MM.1S (cell line): Measurements from ENCODE around the gene CXorf49.
"Not testable (repeated sequence)": the region's sequence is repeated elsewhere in the genome, so short reads cannot be mapped to it uniquely, and the experiment has no call there.

Source experiments
- DNase-seq: peaks from one replicate; pipeline ENCODE4 v3.0.0-alpha.2; 2015
- H2AFZ ChIP-seq: fragments of 300-600 bp; sonication (generic); 2 replicates; pipeline ENCODE4 v1.6.0; 2016; ENCODE audit warnings: antibody characterized with exemption, low read length
- H3F3A ChIP-seq: fragments of 300-600 bp; sonication (generic); 2 replicates; pipeline ENCODE4 v1.6.1; 2016; ENCODE audit warnings: mild to moderate bottlenecking, antibody characterized with exemption, low read length, moderate library complexity, mixed read lengths; ENCODE audit not compliant: insufficient read depth
- H3K27ac ChIP-seq: fragments of 300-600 bp; sonication (generic); 2 replicates; pipeline ENCODE4 v1.5.1; 2016; ENCODE audit warnings: mild to moderate bottlenecking, low read length
- H3K27me3 ChIP-seq: fragments of 300-600 bp; sonication (generic); replicated peaks from 2 replicates; pipeline ENCODE4 v1.6.0; 2016; ENCODE audit warnings: low read length; ENCODE audit not compliant: insufficient read depth
- H3K36me3 ChIP-seq: fragments of 300-600 bp; sonication (generic); replicated peaks from 2 replicates; pipeline ENCODE4 v1.6.1; 2016; ENCODE audit warnings: mild to moderate bottlenecking, low read length, mixed read lengths; ENCODE audit not compliant: insufficient read depth
- H3K4me1 ChIP-seq: fragments of 300-600 bp; sonication (generic); 2 replicates; pipeline ENCODE4 v1.6.1; 2016; ENCODE audit warnings: low read length, mixed read lengths
- H3K4me2 ChIP-seq: fragments of 300-600 bp; sonication (generic); 2 replicates; pipeline ENCODE4 v1.6.0; 2016; ENCODE audit warnings: low read depth, low read length
- H3K4me3 ChIP-seq: fragments of 300-600 bp; sonication (generic); 2 replicates; pipeline ENCODE4 v1.5.1; 2016; ENCODE audit warnings: low read length, mixed read lengths
- H3K79me2 ChIP-seq: fragments of 300-600 bp; sonication (generic); 2 replicates; pipeline ENCODE4 v1.6.1; 2016; ENCODE audit warnings: mixed run types, low read length, mixed read lengths
- H3K9ac ChIP-seq: fragments of 300-600 bp; sonication (generic); 2 replicates; pipeline ENCODE4 v1.6.1; 2016; ENCODE audit warnings: low read length, mixed read lengths
- H3K9me2 ChIP-seq: fragments of 300-600 bp; sonication (generic); replicated peaks from 2 replicates; pipeline ENCODE4 v1.6.1; 2016; ENCODE audit warnings: mild to moderate bottlenecking, low read length, mixed read lengths; ENCODE audit not compliant: insufficient read depth
- H3K9me3 ChIP-seq: fragments of 300-600 bp; sonication (generic); replicated peaks from 2 replicates; pipeline ENCODE4 v1.6.1; 2016; ENCODE audit warnings: mild to moderate bottlenecking, low read length, mixed read lengths; ENCODE audit not compliant: insufficient read depth
- H4K20me1 ChIP-seq: fragments of 300-600 bp; sonication (generic); 2 replicates; pipeline ENCODE4 v1.6.1; 2016; ENCODE audit warnings: mild to moderate bottlenecking, low read length, moderate library complexity, mixed read lengths; ENCODE audit not compliant: insufficient read depth

Gene CXorf49

GRCh38 chrX:71718185-71718584, at the start of gene CXorf49:
TSS of gene CXorf49 (minus strand) at chrX:71718285. CDS start at chrX:71718151, 134 bp downstream.
- DNase-seq, H3F3A ChIP-seq, H3K36me3 ChIP-seq, H3K9me3 ChIP-seq, H3K9me2 ChIP-seq, H3K4me2 ChIP-seq, H3K9ac ChIP-seq, H3K4me3 ChIP-seq, H3K79me2 ChIP-seq, H4K20me1 ChIP-seq, H2AFZ ChIP-seq, H3K27me3 ChIP-seq, H3K4me1 ChIP-seq, H3K27ac ChIP-seq: not testable (repeated sequence)

GRCh38 chrX:71767134-71767533, 49.0 kb upstream of the CXorf49 start:
- H3K36me3 ChIP-seq, H3K79me2 ChIP-seq, H3K27me3 ChIP-seq, H4K20me1 ChIP-seq, H3K9me2 ChIP-seq, DNase-seq, H3K9ac ChIP-seq, H3K4me2 ChIP-seq, H3F3A ChIP-seq, H3K4me1 ChIP-seq, H3K4me3 ChIP-seq, H3K27ac ChIP-seq, H3K9me3 ChIP-seq, H2AFZ ChIP-seq: not testable (repeated sequence)

- H3K4me3 ChIP-seq, H4K20me1 ChIP-seq, H3K9me2 ChIP-seq, H3F3A ChIP-seq, DNase-seq, H3K9me3 ChIP-seq, H2AFZ ChIP-seq, H3K36me3 ChIP-seq, H3K27me3 ChIP-seq, H3K9ac ChIP-seq, H3K4me2 ChIP-seq, H3K4me1 ChIP-seq, H3K27ac ChIP-seq, H3K79me2 ChIP-seq: not testable (repeated sequence)
Observed at GRCh38 chrX:71765613-71766012, 47.5 kb upstream of the CXorf49 start.

GRCh38 chrX:71764832-71765231, 46.7 kb upstream of the CXorf49 start:
- not testable (repeated sequence) for H3K27ac ChIP-seq, H3K9me3 ChIP-seq, H3K79me2 ChIP-seq, H3K4me3 ChIP-seq, H3K4me1 ChIP-seq, H3K27me3 ChIP-seq, H4K20me1 ChIP-seq, DNase-seq, H3K36me3 ChIP-seq, H3K9me2 ChIP-seq, H3F3A ChIP-seq, H2AFZ ChIP-seq, H3K9ac ChIP-seq, H3K4me2 ChIP-seq

- H3K4me1 ChIP-seq, H3K79me2 ChIP-seq, H3K36me3 ChIP-seq, H3F3A ChIP-seq, H2AFZ ChIP-seq, H3K9ac ChIP-seq, H3K27ac ChIP-seq, H3K4me3 ChIP-seq, H4K20me1 ChIP-seq, DNase-seq, H3K4me2 ChIP-seq, H3K9me2 ChIP-seq, H3K27me3 ChIP-seq, H3K9me3 ChIP-seq: not testable (repeated sequence)
Observed at GRCh38 chrX:71763049-71763448, 45.0 kb upstream of the CXorf49 start, which contains the start of gene CXorf49B. TSS of gene CXorf49B (plus strand) at chrX:71763349. CDS start at chrX:71763424, 75 bp downstream.

GRCh38 chrX:71760688-71761281, 42.7 kb upstream of the CXorf49 start:
- not testable (repeated sequence) for H3K4me1 ChIP-seq, H3K27ac ChIP-seq, H3K9ac ChIP-seq, H2AFZ ChIP-seq, H4K20me1 ChIP-seq, H3K36me3 ChIP-seq, H3K27me3 ChIP-seq, H3K9me2 ChIP-seq, H3K79me2 ChIP-seq, H3K4me2 ChIP-seq, H3F3A ChIP-seq, DNase-seq, H3K4me3 ChIP-seq, H3K9me3 ChIP-seq

- not testable (repeated sequence) for H3K9ac ChIP-seq, H3K9me3 ChIP-seq, H4K20me1 ChIP-seq, H3K4me2 ChIP-seq, H3K9me2 ChIP-seq, DNase-seq, H3K27me3 ChIP-seq, H3K4me1 ChIP-seq, H2AFZ ChIP-seq, H3K27ac ChIP-seq, H3K79me2 ChIP-seq, H3F3A ChIP-seq, H3K4me3 ChIP-seq, H3K36me3 ChIP-seq
Observed at GRCh38 chrX:71720289-71720886, 2.3 kb upstream of the CXorf49 start.

GRCh38 chrX:71719195-71719594, 1.1 kb upstream of the CXorf49 start:
- not testable (repeated sequence) for H3K27ac ChIP-seq, H3K4me2 ChIP-seq, H3K9me3 ChIP-seq, H3K79me2 ChIP-seq, H3K4me3 ChIP-seq, H4K20me1 ChIP-seq, H3K36me3 ChIP-seq, H3K9me2 ChIP-seq, H3K4me1 ChIP-seq, H3K27me3 ChIP-seq, DNase-seq, H3F3A ChIP-seq, H2AFZ ChIP-seq, H3K9ac ChIP-seq
